ENCODE data around the gene TXNDC5.
A peak's percentile ranks its signal among the peaks of the same experiment; 100 is the strongest.

The TXNDC5 gene

GRCh38 chr6:7879579-7879978, 31.0 kb downstream of the TXNDC5 start:
- no peak overlapping the region for H3K4me3 ChIP-seq (ENCODE audit: control insufficient read depth, low read depth, low read length)
- DNase-seq (ENCODE audit: low read depth) = no peak
- TF ChIP-seq CTCF (conservative IDR thresholded peaks at IDR 0.05; ENCODE audit: control insufficient read depth, insufficient read depth, low read depth, low read length) = no peak

- no peak for TF ChIP-seq CTCF (conservative IDR thresholded peaks at IDR 0.05; ENCODE audit: control insufficient read depth, insufficient read depth, low read depth, low read length)
- no peak for DNase-seq (ENCODE audit: low read depth)
Observed at GRCh38 chr6:7879043-7879442, 31.5 kb downstream of the TXNDC5 start.

DNA sequence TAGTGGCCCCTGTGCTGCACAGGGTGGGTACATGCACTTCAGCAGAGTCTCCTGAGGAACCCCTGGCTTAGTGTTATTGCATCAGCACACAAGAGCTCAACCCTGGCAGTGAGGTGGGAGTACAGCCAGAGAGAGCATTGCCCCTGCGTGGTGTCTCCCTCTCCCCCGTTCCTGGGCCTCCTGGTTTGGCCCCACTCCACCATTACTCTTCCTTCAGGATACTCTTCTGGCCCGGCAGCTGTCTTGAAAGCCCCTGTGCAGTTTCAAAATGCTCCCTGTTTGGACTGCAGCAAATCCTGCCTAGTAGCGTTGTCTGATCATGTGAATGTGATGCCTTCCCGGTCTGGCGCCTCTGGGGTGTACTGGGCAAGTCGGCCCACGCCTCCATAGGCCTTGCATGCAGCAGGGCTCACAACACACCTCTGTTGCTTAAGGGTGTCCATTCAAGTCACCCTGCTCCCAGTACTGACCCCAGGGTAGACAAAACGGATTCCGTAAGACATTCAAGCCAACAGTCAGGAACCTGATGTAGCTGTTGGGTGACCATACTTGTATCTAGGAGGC, 32.1 kb downstream of the TXNDC5 start:
- TF ChIP-seq CTCF (conservative IDR thresholded peaks at IDR 0.05; ENCODE audit: control insufficient read depth, insufficient read depth, low read depth, low read length) = no peak
- DNase-seq (ENCODE audit: low read depth) = no peak

More at GRCh38 chr6:7879043-7879442, 31.5 kb downstream of the TXNDC5 start:
- no peak overlapping the region for H3K4me3 ChIP-seq (ENCODE audit: control insufficient read depth, low read depth, low read length)

DNA sequence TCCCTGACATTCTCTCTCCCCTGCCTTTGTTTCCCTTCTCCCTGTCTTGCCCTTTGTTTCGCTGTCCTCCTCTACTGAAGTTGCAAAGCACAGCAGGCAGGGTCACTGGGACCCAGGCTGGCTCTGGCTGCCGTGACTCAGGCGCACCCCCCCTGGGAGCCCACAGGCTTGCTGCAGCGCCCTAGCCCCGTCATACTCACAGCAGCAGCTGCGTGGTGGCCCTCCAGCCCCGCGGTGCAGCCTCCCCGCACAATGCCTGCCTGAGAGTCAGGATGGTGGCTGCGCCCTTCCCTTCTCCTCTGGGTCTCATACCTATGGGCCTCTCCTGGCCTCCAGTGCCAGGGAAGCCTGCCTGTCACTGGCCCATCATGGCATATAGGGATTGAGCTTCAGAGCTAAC, 41.7 kb downstream of the TXNDC5 start:
- no peak overlapping the region for H3K4me3 ChIP-seq (ENCODE audit: control insufficient read depth, low read depth, low read length)
- no peak for TF ChIP-seq CTCF (conservative IDR thresholded peaks at IDR 0.05; ENCODE audit: control insufficient read depth, insufficient read depth, low read depth, low read length)
- no peak for DNase-seq (ENCODE audit: low read depth)

More for the DNA sequence above, 32.1 kb downstream of the TXNDC5 start:
- no peak overlapping the region for H3K4me3 ChIP-seq (ENCODE audit: control insufficient read depth, low read depth, low read length)

GRCh38 chr6:7866526-7866925, 44.1 kb downstream of the TXNDC5 start:
- no peak for TF ChIP-seq CTCF (conservative IDR thresholded peaks at IDR 0.05; ENCODE audit: control insufficient read depth, insufficient read depth, low read depth, low read length)
- H3K4me3 ChIP-seq (ENCODE audit: control insufficient read depth, low read depth, low read length) = no peak overlapping the region
- no peak for DNase-seq (ENCODE audit: low read depth)

DNA sequence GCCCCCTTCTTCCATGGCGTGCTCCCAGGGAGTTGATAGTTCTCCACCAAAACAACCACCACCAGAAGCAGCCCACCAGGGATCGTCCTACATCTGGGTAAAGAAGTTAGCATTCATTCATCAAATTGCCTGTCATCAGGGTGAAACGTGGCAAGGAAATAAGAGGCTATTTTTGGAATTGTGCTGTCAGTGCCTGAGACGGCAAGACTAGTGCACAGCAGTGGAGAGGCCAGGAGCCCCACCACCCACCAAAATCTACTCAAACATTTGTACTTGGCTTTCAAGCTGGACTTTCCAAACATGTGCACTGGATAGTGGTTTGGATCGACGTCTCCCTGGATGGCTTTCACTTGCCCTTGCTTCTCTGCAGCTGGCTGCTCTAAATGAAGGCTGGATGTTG, 44.8 kb downstream of the TXNDC5 start:
- no peak overlapping the region for H3K4me3 ChIP-seq (ENCODE audit: control insufficient read depth, low read depth, low read length)
- peak; percentile 38 for DNase-seq (ENCODE audit: low read depth)
- no peak for TF ChIP-seq CTCF (conservative IDR thresholded peaks at IDR 0.05; ENCODE audit: control insufficient read depth, insufficient read depth, low read depth, low read length)

- H3K4me3 ChIP-seq (ENCODE audit: control insufficient read depth, low read depth, low read length) = no peak overlapping the region
- DNase-seq (ENCODE audit: low read depth) = no peak
- no peak for TF ChIP-seq CTCF (conservative IDR thresholded peaks at IDR 0.05; ENCODE audit: control insufficient read depth, insufficient read depth, low read depth, low read length)
Observed at GRCh38 chr6:7859591-7859990, 51.0 kb downstream of the TXNDC5 start.

Data from fibroblast of mammary gland (primary cell).